GM23248 (cell line): ENCODE data around the gene LAMA2. TPM values are rescaled to one million over a fixed set of nuclear protein-coding genes. Genes with fewer than 3 reads are reported as not detected.

Experiments used
- DNase-seq: peaks from one replicate; pipeline ENCODE4 v3.0.0-alpha.2; 2015
- H2AFZ ChIP-seq: fragments of 200-600 bp; sonication (generic); 2 replicates; pipeline ENCODE4 v1.6.1; 2016; ENCODE audit warnings: antibody characterized with exemption
- H3F3A ChIP-seq: fragments of 200-600 bp; sonication (generic); 2 replicates; pipeline ENCODE4 v1.6.1; 2016; ENCODE audit warnings: mild to moderate bottlenecking, antibody characterized with exemption, mixed run types; ENCODE audit not compliant: insufficient read depth
- H3K27ac ChIP-seq: fragments of 200-600 bp; sonication (generic); 2 replicates; pipeline ENCODE4 v1.5.1; 2016; ENCODE audit warnings: mild to moderate bottlenecking
- H3K27me3 ChIP-seq: fragments of 200-600 bp; sonication (generic); replicated peaks from 2 replicates; pipeline ENCODE4 v1.6.1; 2016; ENCODE audit warnings: mild to moderate bottlenecking; ENCODE audit not compliant: insufficient read depth
- H3K36me3 ChIP-seq: fragments of 200-600 bp; sonication (generic); 2 replicates; pipeline ENCODE4 v1.6.1; 2016; ENCODE audit warnings: low read depth, mild to moderate bottlenecking
- H3K4me1 ChIP-seq: fragments of 200-600 bp; sonication (generic); 2 replicates; pipeline ENCODE4 v1.6.1; 2016; ENCODE audit warnings: mild to moderate bottlenecking; ENCODE audit not compliant: insufficient read depth
- H3K4me2 ChIP-seq: fragments of 200-600 bp; sonication (generic); one replicate; pipeline ENCODE4 v1.6.1; 2016; ENCODE audit warnings: mild to moderate bottlenecking; ENCODE audit not compliant: unreplicated experiment
- H3K4me3 ChIP-seq: fragments of 200-600 bp; sonication (generic); 2 replicates; pipeline ENCODE4 v1.5.1; 2016; ENCODE audit warnings: mild to moderate bottlenecking
- H3K79me2 ChIP-seq: fragments of 200-600 bp; sonication (generic); 2 replicates; pipeline ENCODE4 v1.6.1; 2016; ENCODE audit warnings: mild to moderate bottlenecking; ENCODE audit not compliant: insufficient read depth
- H3K9ac ChIP-seq: fragments of 200-600 bp; sonication (generic); 2 replicates; pipeline ENCODE4 v1.6.1; 2016; ENCODE audit warnings: mild to moderate bottlenecking
- H3K9me2 ChIP-seq: fragments of 200-600 bp; sonication (generic); 2 replicates; pipeline ENCODE4 v1.6.1; 2016; ENCODE audit warnings: mixed run types, mild to moderate bottlenecking, moderate library complexity; ENCODE audit not compliant: insufficient read depth
- H3K9me3 ChIP-seq: fragments of 200-600 bp; sonication (generic); one replicate; pipeline ENCODE4 v1.6.1; 2017; ENCODE audit warnings: low read depth
- H4K20me1 ChIP-seq: fragments of 200-600 bp; sonication (generic); 2 replicates; pipeline ENCODE4 v1.6.0; 2016; ENCODE audit not compliant: insufficient read depth
- EZH2 ChIP-seq: fragments of 200-600 bp; sonication (generic); IDR thresholded peaks from 2 replicates; pipeline ENCODE4 v1.6.1; 2018; ENCODE audit warnings: antibody characterized with exemption, mild to moderate bottlenecking; ENCODE audit not compliant: insufficient read depth, poor library complexity, severe bottlenecking
- EZH2phosphoT487 ChIP-seq: fragments of 200-600 bp; sonication (generic); IDR thresholded peaks from 2 replicates; pipeline ENCODE4 v1.6.1; 2018; ENCODE audit warnings: antibody characterized with exemption, moderate library complexity, mild to moderate bottlenecking, low read depth; ENCODE audit not compliant: insufficient read depth
- WGBS, 2 experiments: methylation state at CpG; one replicate each; pipeline ENCODE4 v1.1.6; 2015 to 2017; ENCODE audit warnings: low lambda C conversion rate in 2 of 2, low coverage in 1 of 2; ENCODE audit errors: missing lambda C conversion rate in 2 of 2; 5-methylcytosine and 5-hydroxymethylcytosine counted together
- in situ Hi-C: fragments of 300-500 bp; cut with MboI; formaldehyde crosslinking; loops from 2 replicates; pipeline ENCODE4 v1.15.0; 2020
- polyA plus RNA-seq: library from polyadenylated mRNA; unstranded; fragments of >200 nt; fragmentation: Nextera tagmentation; extraction: Ambion mirVana; gene quantifications from 2 replicates; pipeline ENCODE4 v1.2.1, GENCODE V29; 2016
- total RNA-seq: library from RNA; depleted of rRNA; stranded (reverse); fragments of >200 nt; shearing (Covaris generic); gene quantifications from 2 replicates; pipeline ENCODE4 v1.2.3, GENCODE V29; 2014

Gene LAMA2
- total and polyA plus RNA-seq, 2 experiments from 2014 or later: 8.3 to 31.1 TPM

GRCh38 chr6:129032602-129033001, 149.7 kb downstream of the LAMA2 start:
- peak; percentile 20 for DNase-seq
- no peaks in the 10 kb centered on the region for H3K79me2 ChIP-seq
- H3K9me3 ChIP-seq: no peaks in the 10 kb centered on the region
- H4K20me1 ChIP-seq: no peaks in the 10 kb centered on the region
- H2AFZ ChIP-seq: peak overlapping the region; percentile 46; the same call in 1 of the 2 replicates
- H3K9me2 ChIP-seq: 0 out of 2 replicates have a peak, but pooled peaks cover 3% of the 10 kb centered on the region
- peaks cover 32% of the 10 kb centered on the region for H3K4me1 ChIP-seq
- H3K4me3 ChIP-seq: no peak overlapping the region
- peaks cover 31% of the 10 kb centered on the region for H3F3A ChIP-seq
- no peaks in the 10 kb centered on the region for H3K27me3 ChIP-seq
- WGBS, 2 experiments: 16 to 24% methylated on average over 6 of the region's 6 CpGs
- H3K4me2 ChIP-seq: no peak overlapping the region
- no peak overlapping the region for H3K27ac ChIP-seq
- no peak for TF ChIP-seq EZH2phosphoT487
- TF ChIP-seq EZH2: no peak
- H3K36me3 ChIP-seq: no peaks in the 10 kb centered on the region
- in situ Hi-C loops: no loop called here
- H3K9ac ChIP-seq: no peak overlapping the region

DNA sequence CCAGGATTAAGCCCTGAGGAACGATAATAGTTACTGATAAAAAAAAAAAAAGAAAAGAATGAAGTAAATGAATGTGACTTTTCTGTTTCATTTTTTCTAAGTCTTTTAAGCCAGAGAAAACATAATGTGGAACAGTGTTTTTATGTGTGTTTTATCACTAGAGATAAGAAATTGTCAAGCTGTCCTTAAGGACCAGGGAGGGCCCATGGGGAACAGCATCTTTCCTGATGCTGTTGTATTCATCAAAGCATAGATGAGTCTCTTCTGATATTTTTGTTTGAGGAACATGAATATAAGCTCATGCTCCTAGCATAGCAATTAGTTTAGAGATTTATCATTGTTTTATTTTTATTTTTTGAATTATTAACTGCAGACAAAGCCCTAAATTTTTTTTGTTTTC, 150.2 kb downstream of the LAMA2 start:
- Histone ChIP-seq H3K79me2 (no peaks in the 10 kb centered on the region), H3K9ac (no peak overlapping the region), H3K9me3 (no peaks in the 10 kb centered on the region), H2AFZ (peak overlapping the region; percentile 46; the same call in 1 of the 2 replicates), H3K27me3 (no peaks in the 10 kb centered on the region), H3K36me3 (no peaks in the 10 kb centered on the region), H3K4me3 (no peak overlapping the region), H3K4me1 (peaks cover 32% of the 10 kb centered on the region), H4K20me1 (no peaks in the 10 kb centered on the region), H3K4me2 (no peak overlapping the region), H3K27ac (no peak overlapping the region), H3K9me2 (0 out of 2 replicates have a peak, but pooled peaks cover 3% of the 10 kb centered on the region), H3F3A (peaks cover 31% of the 10 kb centered on the region)
- no peak for DNase-seq
- TF ChIP-seq EZH2 (no peak), EZH2phosphoT487 (no peak)
- 69% methylated on average over 1 of the region's 1 CpG for WGBS, 2 experiments
- in situ Hi-C loops: no loop called here

DNA sequence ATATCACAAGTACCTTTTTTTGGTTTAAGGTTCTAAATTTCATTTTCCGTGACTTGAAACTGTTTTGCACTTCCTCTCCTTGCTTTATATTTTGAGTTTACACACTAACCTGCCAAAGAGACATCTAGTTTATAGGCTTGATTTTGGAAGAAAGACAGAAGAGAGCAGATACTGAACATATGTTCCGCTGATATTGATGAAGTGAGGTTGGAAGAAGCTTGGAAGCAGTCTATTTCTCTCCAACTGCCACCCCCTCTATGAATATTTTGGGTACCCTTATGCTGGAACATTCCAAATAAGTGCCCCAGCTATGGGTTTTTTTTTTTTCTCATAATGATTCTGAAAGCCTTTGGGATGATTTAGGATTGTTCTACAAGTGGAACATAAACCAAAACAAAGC, 150.6 kb downstream of the LAMA2 start:
- no peak overlapping the region for H3K27ac ChIP-seq
- H3K27me3 ChIP-seq: no peaks in the 10 kb centered on the region
- 99 to 100% methylated on average over 2 of the region's 2 CpGs for WGBS, 2 experiments
- no peak overlapping the region for H2AFZ ChIP-seq
- TF ChIP-seq EZH2phosphoT487 (no peak), EZH2 (no peak)
- peaks cover 31% of the 10 kb centered on the region for H3F3A ChIP-seq
- no peaks in the 10 kb centered on the region for H4K20me1 ChIP-seq
- H3K9me3 ChIP-seq: no peaks in the 10 kb centered on the region
- no peaks in the 10 kb centered on the region for H3K36me3 ChIP-seq
- in situ Hi-C loops: no loop called here
- 0 out of 2 replicates have a peak, but pooled peaks cover 3% of the 10 kb centered on the region for H3K9me2 ChIP-seq
- peaks cover 32% of the 10 kb centered on the region for H3K4me1 ChIP-seq
- no peak overlapping the region for H3K4me3 ChIP-seq
- no peak overlapping the region for H3K4me2 ChIP-seq
- H3K79me2 ChIP-seq: no peaks in the 10 kb centered on the region
- no peak for DNase-seq
- H3K9ac ChIP-seq: no peak overlapping the region

GRCh38 chr6:129041563-129041962, 158.6 kb downstream of the LAMA2 start:
- no peaks in the 10 kb centered on the region for H3K27me3 ChIP-seq
- no peaks in the 10 kb centered on the region for H3K79me2 ChIP-seq
- H2AFZ ChIP-seq: no peak overlapping the region
- DNase-seq: no peak
- WGBS, 2 experiments: 84 to 94% methylated on average over 2 of the region's 2 CpGs
- H3K9ac ChIP-seq: no peak overlapping the region
- no peaks in the 10 kb centered on the region for H3K36me3 ChIP-seq
- H3F3A ChIP-seq: no peaks in the 10 kb centered on the region
- in situ Hi-C loops: no loop called here
- H3K4me2 ChIP-seq: no peak overlapping the region
- H3K9me2 ChIP-seq: no peaks in the 10 kb centered on the region; the same call in 1 of the 2 replicates
- H3K9me3 ChIP-seq: no peaks in the 10 kb centered on the region
- no peaks in the 10 kb centered on the region for H4K20me1 ChIP-seq
- no peak overlapping the region for H3K4me3 ChIP-seq
- TF ChIP-seq EZH2 (no peak), EZH2phosphoT487 (no peak)
- no peak overlapping the region for H3K27ac ChIP-seq
- H3K4me1 ChIP-seq: no peaks in the 10 kb centered on the region

- Histone ChIP-seq H3K9ac (no peak overlapping the region), H3K4me3 (no peak overlapping the region), H3K4me2 (no peak overlapping the region), H2AFZ (no peak overlapping the region), H3K27ac (no peak overlapping the region), H3K27me3 (no peaks in the 10 kb centered on the region), H3K79me2 (no peaks in the 10 kb centered on the region), H3K9me3 (no peaks in the 10 kb centered on the region), H3K4me1 (no peaks in the 10 kb centered on the region), H3K36me3 (no peaks in the 10 kb centered on the region), H3F3A (no peaks in the 10 kb centered on the region), H3K9me2 (no peaks in the 10 kb centered on the region; the same call in 1 of the 2 replicates), H4K20me1 (no peaks in the 10 kb centered on the region)
- DNase-seq: no peak
- in situ Hi-C loops: no loop called here
- WGBS, 2 experiments: 95 to 96% methylated on average over 2 of the region's 2 CpGs
- TF ChIP-seq EZH2: no peak
- no peak for TF ChIP-seq EZH2phosphoT487
These were observed 163.6 kb downstream of the LAMA2 start for GRCh38 chr6:129046526-129046925.
